ENCODE data around the gene CDC45. TPM values are rescaled to one million over a fixed set of nuclear protein-coding genes. Genes with fewer than 3 reads are reported as not detected.

The CDC45 gene
- total and polyA plus RNA-seq, 2 of the 13 experiments (the other 11 are each of a cell fraction or from before 2014, with no cell fraction given), result 14.4 to 36.3 TPM

DNA sequence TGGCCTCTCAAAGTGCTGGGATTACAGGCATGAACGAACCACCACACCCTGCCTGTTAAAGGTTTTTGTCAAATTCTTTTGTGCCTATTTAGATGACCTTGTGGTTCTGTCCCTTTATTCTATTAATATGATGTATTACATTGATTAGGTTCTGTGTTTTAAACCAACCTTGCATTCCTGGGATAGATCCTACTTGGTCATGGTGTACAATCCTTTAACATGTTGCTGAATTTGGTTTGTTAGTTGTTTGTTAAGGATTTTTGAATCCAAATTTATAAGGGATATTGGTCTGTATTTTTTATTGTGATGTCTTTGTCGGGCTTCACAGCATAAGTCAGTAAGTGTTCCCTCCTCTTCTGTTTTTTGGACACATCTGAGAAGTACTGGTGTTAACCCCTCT lies 73.5 kb downstream of the CDC45 start:
- Histone ChIP-seq H2AFZ (ENCODE audit: low read length) (no peak overlapping the region), H3K4me1 (ENCODE audit: insufficient read depth, low read length) (peaks cover 17% of the 10 kb centered on the region), H3K4me2 (ENCODE audit: low read depth, low read length) (no peak overlapping the region), H3K4me3 (replicated peaks in 1 of 3; ENCODE audit: insufficient read depth in 1 of 3, low read depth in 2 of 3, low read length in 3 of 3) (no peak overlapping the region), H3K9me3 (ENCODE audit: low read length) (no peaks in the 10 kb centered on the region), H4K20me1 (ENCODE audit: insufficient read depth, low read length) (no peaks in the 10 kb centered on the region), H3K9ac (ENCODE audit: insufficient read depth, low read depth, low read length) (no peak overlapping the region), H3K79me2 (ENCODE audit: insufficient read depth, low read length) (no peaks in the 10 kb centered on the region), H3K27me3 (ENCODE audit: control insufficient read depth in 1 of 2, insufficient read depth in 2 of 2, low read length in 2 of 2) (peaks cover 1 to 17% of the 10 kb centered on the region in 2 experiments; a peak in 3 of 5 replicates), H3K27ac (ENCODE audit: extremely low read length, insufficient read depth, low read length) (no peak overlapping the region), H3K36me3 (replicated peaks in 1 of 2; ENCODE audit: control insufficient read depth in 1 of 2, insufficient read depth in 2 of 2, low read length in 2 of 2) (no peaks in the 10 kb centered on the region)
- CTCF ChIA-PET (ENCODE audit: low intra/inter-chr PET ratio, low total read pairs), result no interaction called here
- 0% methylated on average over 2 of the region's 2 CpGs for WGBS (ENCODE audit: low lambda C conversion rate)
- FAIRE-seq (no peak), DNase-seq (ENCODE audit: low spot score) (no peak), ATAC-seq (no peak)
- TF ChIP-seq GLI4 (CRISPR knock-in tag; IDR thresholded peaks at IDR 0.05; ENCODE audit: borderline replicate concordance) (no peak), ZNF207 (IDR thresholded peaks at IDR 0.05; ENCODE audit: borderline replicate concordance) (no peak), PRMT3 (CRISPR knock-in tag; IDR thresholded peaks at IDR 0.05; ENCODE audit: borderline replicate concordance, low read depth) (no peak), KDM5B (CRISPR knock-in tag; IDR thresholded peaks at IDR 0.05; ENCODE audit: borderline replicate concordance) (no peak), ZNF557 (CRISPR knock-in tag; IDR thresholded peaks at IDR 0.05) (no peak), RELA (CRISPR knock-in tag; IDR thresholded peaks at IDR 0.05) (no peak), NR3C1 (CRISPR knock-in tag; IDR thresholded peaks at IDR 0.05) (no peak), ZNF678 (CRISPR knock-in tag; IDR thresholded peaks at IDR 0.05) (no peak), SCMH1 (CRISPR knock-in tag; IDR thresholded peaks at IDR 0.05; ENCODE audit: borderline replicate concordance) (no peak), ZNF713 (CRISPR knock-in tag; IDR thresholded peaks at IDR 0.05) (no peak), ZNF7 (CRISPR knock-in tag; IDR thresholded peaks at IDR 0.05) (no peak), SATB2 (CRISPR knock-in tag; IDR thresholded peaks at IDR 0.05) (no peak)
- TF ChIP-seq, protein P1, sequence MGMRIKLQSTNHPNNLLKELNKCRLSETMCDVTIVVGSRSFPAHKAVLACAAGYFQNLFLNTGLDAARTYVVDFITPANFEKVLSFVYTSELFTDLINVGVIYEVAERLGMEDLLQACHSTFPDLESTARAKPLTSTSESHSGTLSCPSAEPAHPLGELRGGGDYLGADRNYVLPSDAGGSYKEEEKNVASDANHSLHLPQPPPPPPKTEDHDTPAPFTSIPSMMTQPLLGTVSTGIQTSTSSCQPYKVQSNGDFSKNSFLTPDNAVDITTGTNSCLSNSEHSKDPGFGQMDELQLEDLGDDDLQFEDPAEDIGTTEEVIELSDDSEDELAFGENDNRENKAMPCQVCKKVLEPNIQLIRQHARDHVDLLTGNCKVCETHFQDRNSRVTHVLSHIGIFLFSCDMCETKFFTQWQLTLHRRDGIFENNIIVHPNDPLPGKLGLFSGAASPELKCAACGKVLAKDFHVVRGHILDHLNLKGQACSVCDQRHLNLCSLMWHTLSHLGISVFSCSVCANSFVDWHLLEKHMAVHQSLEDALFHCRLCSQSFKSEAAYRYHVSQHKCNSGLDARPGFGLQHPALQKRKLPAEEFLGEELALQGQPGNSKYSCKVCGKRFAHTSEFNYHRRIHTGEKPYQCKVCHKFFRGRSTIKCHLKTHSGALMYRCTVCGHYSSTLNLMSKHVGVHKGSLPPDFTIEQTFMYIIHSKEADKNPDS (CRISPR knock-in tag; IDR thresholded peaks at IDR 0.05), result no peak
- TF ChIP-seq, protein P2, sequence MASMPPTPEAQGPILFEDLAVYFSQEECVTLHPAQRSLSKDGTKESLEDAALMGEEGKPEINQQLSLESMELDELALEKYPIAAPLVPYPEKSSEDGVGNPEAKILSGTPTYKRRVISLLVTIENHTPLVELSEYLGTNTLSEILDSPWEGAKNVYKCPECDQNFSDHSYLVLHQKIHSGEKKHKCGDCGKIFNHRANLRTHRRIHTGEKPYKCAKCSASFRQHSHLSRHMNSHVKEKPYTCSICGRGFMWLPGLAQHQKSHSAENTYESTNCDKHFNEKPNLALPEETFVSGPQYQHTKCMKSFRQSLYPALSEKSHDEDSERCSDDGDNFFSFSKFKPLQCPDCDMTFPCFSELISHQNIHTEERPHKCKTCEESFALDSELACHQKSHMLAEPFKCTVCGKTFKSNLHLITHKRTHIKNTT (CRISPR knock-in tag; IDR thresholded peaks at IDR 0.05), result no peak
- TF ChIP-seq, protein P3, sequence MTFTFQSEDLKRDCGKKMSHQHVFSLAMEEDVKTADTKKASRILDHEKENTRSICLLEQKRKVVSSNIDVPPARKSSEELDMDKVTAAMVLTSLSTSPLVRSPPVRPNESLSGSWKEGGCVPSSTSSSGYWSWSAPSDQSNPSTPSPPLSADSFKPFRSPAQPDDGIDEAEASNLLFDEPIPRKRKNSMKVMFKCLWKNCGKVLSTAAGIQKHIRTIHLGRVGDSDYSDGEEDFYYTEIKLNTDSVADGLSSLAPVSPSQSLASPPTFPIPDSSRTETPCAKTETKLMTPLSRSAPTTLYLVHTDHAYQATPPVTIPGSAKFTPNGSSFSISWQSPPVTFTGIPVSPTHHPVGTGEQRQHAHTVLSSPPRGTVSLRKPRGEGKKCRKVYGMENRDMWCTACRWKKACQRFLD (CRISPR knock-in tag; IDR thresholded peaks at IDR 0.05; ENCODE audit: borderline replicate concordance), result no peak
- TF ChIP-seq, protein P4, sequence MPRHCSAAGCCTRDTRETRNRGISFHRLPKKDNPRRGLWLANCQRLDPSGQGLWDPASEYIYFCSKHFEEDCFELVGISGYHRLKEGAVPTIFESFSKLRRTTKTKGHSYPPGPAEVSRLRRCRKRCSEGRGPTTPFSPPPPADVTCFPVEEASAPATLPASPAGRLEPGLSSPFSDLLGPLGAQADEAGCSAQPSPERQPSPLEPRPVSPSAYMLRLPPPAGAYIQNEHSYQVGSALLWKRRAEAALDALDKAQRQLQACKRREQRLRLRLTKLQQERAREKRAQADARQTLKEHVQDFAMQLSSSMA (CRISPR knock-in tag; IDR thresholded peaks at IDR 0.05), result no peak
- TF ChIP-seq, protein P5, sequence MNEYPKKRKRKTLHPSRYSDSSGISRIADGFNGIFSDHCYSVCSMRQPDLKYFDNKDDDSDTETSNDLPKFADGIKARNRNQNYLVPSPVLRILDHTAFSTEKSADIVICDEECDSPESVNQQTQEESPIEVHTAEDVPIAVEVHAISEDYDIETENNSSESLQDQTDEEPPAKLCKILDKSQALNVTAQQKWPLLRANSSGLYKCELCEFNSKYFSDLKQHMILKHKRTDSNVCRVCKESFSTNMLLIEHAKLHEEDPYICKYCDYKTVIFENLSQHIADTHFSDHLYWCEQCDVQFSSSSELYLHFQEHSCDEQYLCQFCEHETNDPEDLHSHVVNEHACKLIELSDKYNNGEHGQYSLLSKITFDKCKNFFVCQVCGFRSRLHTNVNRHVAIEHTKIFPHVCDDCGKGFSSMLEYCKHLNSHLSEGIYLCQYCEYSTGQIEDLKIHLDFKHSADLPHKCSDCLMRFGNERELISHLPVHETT (CRISPR knock-in tag; conservative IDR thresholded peaks at IDR 0.05), result no peak
- TF ChIP-seq, protein P6, sequence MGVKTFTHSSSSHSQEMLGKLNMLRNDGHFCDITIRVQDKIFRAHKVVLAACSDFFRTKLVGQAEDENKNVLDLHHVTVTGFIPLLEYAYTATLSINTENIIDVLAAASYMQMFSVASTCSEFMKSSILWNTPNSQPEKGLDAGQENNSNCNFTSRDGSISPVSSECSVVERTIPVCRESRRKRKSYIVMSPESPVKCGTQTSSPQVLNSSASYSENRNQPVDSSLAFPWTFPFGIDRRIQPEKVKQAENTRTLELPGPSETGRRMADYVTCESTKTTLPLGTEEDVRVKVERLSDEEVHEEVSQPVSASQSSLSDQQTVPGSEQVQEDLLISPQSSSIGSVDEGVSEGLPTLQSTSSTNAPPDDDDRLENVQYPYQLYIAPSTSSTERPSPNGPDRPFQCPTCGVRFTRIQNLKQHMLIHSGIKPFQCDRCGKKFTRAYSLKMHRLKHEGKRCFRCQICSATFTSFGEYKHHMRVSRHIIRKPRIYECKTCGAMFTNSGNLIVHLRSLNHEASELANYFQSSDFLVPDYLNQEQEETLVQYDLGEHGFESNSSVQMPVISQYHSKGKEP (CRISPR knock-in tag; IDR thresholded peaks at IDR 0.05), result no peak
- intact Hi-C loops (cut with micrococcal nuclease; ENCODE audit: unreplicated experiment), result loop anchor here (10.0 kb wide), 1 partner anchor 52 kb away; no protein-coding TSS in a partner anchor
- POLR2A ChIA-PET, result no interaction called here
- in situ Hi-C loops (cut with HindIII; ENCODE audit: extremely low pct_ligation_motif_present, low pct_unique_long_range_greater_than_20kb), result no loop called here
- no TSS peak for BruUV-seq (replicated peaks)

Measured in HepG2 (cell line).